ENCODE results near the gene PEX26. TPM values are rescaled to one million over a fixed set of nuclear protein-coding genes. Genes with fewer than 3 reads are reported as not detected.
"Not testable (repeated sequence)": the region's sequence is repeated elsewhere in the genome, so short reads cannot be mapped to it uniquely, and the experiment has no call there.

Gene PEX26
- 22.8 and 24.5 TPM in 2 replicates for total RNA-seq
- polyA plus RNA-seq (2012): 30.4 TPM

- peak; percentile 96 for DNase-seq (ENCODE audit: low read depth)
Measured at GRCh38 chr22:18077639-18078328, at the start of gene PEX26. PEX26 (plus strand) TSS chr22:18077990; CDS start chr22:18078377, 387 bp downstream.

GRCh38 chr22:18028817-18029527 lies 48.8 kb upstream of the PEX26 start:
- peak; percentile 80 for DNase-seq (ENCODE audit: low read depth)

GRCh38 chr22:18029686-18030267 lies 48.0 kb upstream of the PEX26 start:
- no peak for DNase-seq (ENCODE audit: low read depth)

- DNase-seq (ENCODE audit: low read depth): peak; percentile 91
Measured at GRCh38 chr22:18031695-18032454, 45.9 kb upstream of the PEX26 start.

GRCh38 chr22:18032455-18033101 lies 45.2 kb upstream of the PEX26 start:
- peak; percentile 41 for DNase-seq (ENCODE audit: low read depth)

GRCh38 chr22:18033204-18033998 lies 44.4 kb upstream of the PEX26 start:
- peak; percentile 41 for DNase-seq (ENCODE audit: low read depth)

GRCh38 chr22:18034076-18034475 lies 43.7 kb upstream of the PEX26 start:
- no peak for DNase-seq (ENCODE audit: low read depth)

GRCh38 chr22:18035751-18036150 lies 42.0 kb upstream of the PEX26 start:
- peak; percentile 35 for DNase-seq (ENCODE audit: low read depth)

- not testable (repeated sequence) for DNase-seq (ENCODE audit: low read depth)
Measured at GRCh38 chr22:18040898-18041297, 36.9 kb upstream of the PEX26 start.

GRCh38 chr22:18042685-18043084 lies 35.1 kb upstream of the PEX26 start:
- no peak for DNase-seq (ENCODE audit: low read depth)

GRCh38 chr22:18044548-18045271 lies 33.1 kb upstream of the PEX26 start:
- DNase-seq (ENCODE audit: low read depth): peak; percentile 79

GRCh38 chr22:18045794-18046193 lies 32.0 kb upstream of the PEX26 start:
- DNase-seq (ENCODE audit: low read depth): no peak

- DNase-seq (ENCODE audit: low read depth): no peak
Measured at GRCh38 chr22:18048041-18048440, 29.7 kb upstream of the PEX26 start.

GRCh38 chr22:18048441-18048898 lies 29.3 kb upstream of the PEX26 start:
- DNase-seq (ENCODE audit: low read depth): no peak

GRCh38 chr22:18050065-18050464 lies 27.7 kb upstream of the PEX26 start:
- no peak for DNase-seq (ENCODE audit: low read depth)

GRCh38 chr22:18051113-18051512 lies 26.7 kb upstream of the PEX26 start:
- not testable (repeated sequence) for DNase-seq (ENCODE audit: low read depth)

- not testable (repeated sequence) for DNase-seq (ENCODE audit: low read depth)
Measured at GRCh38 chr22:18053216-18053946, 24.4 kb upstream of the PEX26 start.

GRCh38 chr22:18055619-18056160 lies 22.1 kb upstream of the PEX26 start:
- no peak for DNase-seq (ENCODE audit: low read depth)
